Measurements from ENCODE around the gene TBXAS1. TPM values are rescaled to one million over a fixed set of nuclear protein-coding genes. Genes with fewer than 3 reads are reported as not detected.

Gene TBXAS1
- total RNA-seq, 1 experiment from 2014 or later, result 2.2 TPM

DNA sequence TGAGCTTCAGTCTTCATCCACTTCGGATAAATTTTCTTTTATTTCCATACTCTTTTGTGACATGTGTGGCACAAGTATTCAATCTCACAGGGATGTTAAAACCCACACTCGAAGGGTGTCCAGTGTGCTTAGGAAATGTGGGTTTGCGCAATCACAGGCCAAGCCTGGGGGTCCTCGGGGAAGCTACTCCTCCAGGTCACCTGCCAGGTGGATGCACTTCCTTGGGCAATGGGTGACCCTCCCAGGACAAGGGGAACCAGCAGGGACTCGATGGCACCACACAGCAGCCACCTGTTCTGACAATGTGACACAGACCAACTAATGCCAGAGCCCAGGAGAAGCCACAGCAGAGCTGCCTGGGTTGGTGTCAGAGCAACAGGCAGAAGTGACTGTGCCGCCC, 194.7 kb downstream of the TBXAS1 start:
- Histone ChIP-seq H3K9me3 (ENCODE audit: insufficient read depth, low read depth) (no peaks in the 10 kb centered on the region), H3K4me3 (no peak overlapping the region), H3K4me2 (no peak overlapping the region), H3K27me3 (ENCODE audit: insufficient read depth, low read depth) (no peaks in the 10 kb centered on the region), H3K27ac (no peak overlapping the region), H4K20me1 (ENCODE audit: insufficient read depth) (no peaks in the 10 kb centered on the region), H3K9me2 (ENCODE audit: insufficient read depth) (no peaks in the 10 kb centered on the region), H2AFZ (no peak overlapping the region), H3K79me2 (ENCODE audit: low read depth) (no peaks in the 10 kb centered on the region), H3K36me3 (ENCODE audit: low read depth) (no peaks in the 10 kb centered on the region), H3K4me1 (replicated peaks; ENCODE audit: insufficient read depth) (no peaks in the 10 kb centered on the region), H3F3A (ENCODE audit: insufficient read depth, low read depth) (no peaks in the 10 kb centered on the region; the same call in 1 of the 2 replicates)
- DNase-seq, result no peak
- BruUV-seq (replicated peaks), result no TSS peak
- intact Hi-C loops (cut with micrococcal nuclease; ENCODE audit: unreplicated experiment), result no loop called here
- no peak for TF ChIP-seq EZH2 (IDR thresholded peaks at IDR 0.05; ENCODE audit: low read depth)
- no peak for TF ChIP-seq CTCF (conservative IDR thresholded peaks at IDR 0.05)
- ChIA-PET CTCF (no interaction called here), POLR2A (ENCODE audit: unreplicated experiment) (no interaction called here)

- Histone ChIP-seq H3K4me3 (no peak overlapping the region), H3K36me3 (ENCODE audit: low read depth) (no peaks in the 10 kb centered on the region), H4K20me1 (ENCODE audit: insufficient read depth) (no peaks in the 10 kb centered on the region), H3K4me1 (replicated peaks; ENCODE audit: insufficient read depth) (no peaks in the 10 kb centered on the region), H3K4me2 (no peak overlapping the region), H3K79me2 (ENCODE audit: low read depth) (no peaks in the 10 kb centered on the region), H3F3A (ENCODE audit: insufficient read depth, low read depth) (no peaks in the 10 kb centered on the region; the same call in 1 of the 2 replicates), H3K27me3 (ENCODE audit: insufficient read depth, low read depth) (no peaks in the 10 kb centered on the region), H2AFZ (no peak overlapping the region), H3K27ac (no peak overlapping the region), H3K9me3 (ENCODE audit: insufficient read depth, low read depth) (no peaks in the 10 kb centered on the region), H3K9me2 (ENCODE audit: insufficient read depth) (no peaks in the 10 kb centered on the region)
- intact Hi-C loops (cut with micrococcal nuclease; ENCODE audit: unreplicated experiment), result no loop called here
- DNase-seq, result no peak
- ChIA-PET POLR2A (ENCODE audit: unreplicated experiment) (no interaction called here), CTCF (no interaction called here)
- no peak for TF ChIP-seq EZH2 (IDR thresholded peaks at IDR 0.05; ENCODE audit: low read depth)
- no peak for TF ChIP-seq CTCF (conservative IDR thresholded peaks at IDR 0.05)
- no TSS peak for BruUV-seq (replicated peaks)
Measured at GRCh38 chr7:140024585-140024984, 195.5 kb downstream of the TBXAS1 start.

- no peak for DNase-seq
- Histone ChIP-seq H3K4me1 (replicated peaks; ENCODE audit: insufficient read depth) (no peaks in the 10 kb centered on the region), H4K20me1 (ENCODE audit: insufficient read depth) (no peaks in the 10 kb centered on the region), H3K27ac (no peak overlapping the region), H3K4me3 (no peak overlapping the region), H3K9me2 (ENCODE audit: insufficient read depth) (no peaks in the 10 kb centered on the region), H3K9me3 (ENCODE audit: insufficient read depth, low read depth) (no peaks in the 10 kb centered on the region), H3K79me2 (ENCODE audit: low read depth) (no peaks in the 10 kb centered on the region), H3K36me3 (ENCODE audit: low read depth) (no peaks in the 10 kb centered on the region), H3K4me2 (no peak overlapping the region), H3F3A (ENCODE audit: insufficient read depth, low read depth) (no peaks in the 10 kb centered on the region), H2AFZ (no peak overlapping the region), H3K27me3 (ENCODE audit: insufficient read depth, low read depth) (no peaks in the 10 kb centered on the region)
- no TSS peak for BruUV-seq (replicated peaks)
- POLR2A ChIA-PET (ENCODE audit: unreplicated experiment), result no interaction called here
- intact Hi-C loops (cut with micrococcal nuclease; ENCODE audit: unreplicated experiment), result no loop called here
- no peak for TF ChIP-seq EZH2 (IDR thresholded peaks at IDR 0.05; ENCODE audit: low read depth)
- TF ChIP-seq CTCF (conservative IDR thresholded peaks at IDR 0.05), result no peak
- CTCF ChIA-PET, result no interaction called here
Measured at GRCh38 chr7:140025241-140025640, 196.2 kb downstream of the TBXAS1 start.
